Adipocyte (in vitro differentiated cells): ENCODE data around the gene VWA2.

ENCODE experiments used
- DNase-seq: peaks from one replicate; pipeline ENCODE4 v3.0.0-alpha.2; 2015; ENCODE audit warnings: low read depth
- H3K27me3 ChIP-seq: replicated peaks from 2 replicates; pipeline ENCODE4 v1.7.0; 2013; ENCODE audit warnings: mild to moderate bottlenecking, low read length, moderate library complexity; ENCODE audit not compliant: control insufficient read depth, insufficient read depth
- H3K36me3 ChIP-seq: 2 replicates; pipeline ENCODE4 v1.7.0; 2013; ENCODE audit warnings: low read length, mild to moderate bottlenecking, moderate library complexity; ENCODE audit not compliant: control insufficient read depth, insufficient read depth, severe bottlenecking
- H3K4me1 ChIP-seq: 2 replicates; pipeline ENCODE4 v1.7.0; 2013; ENCODE audit warnings: mild to moderate bottlenecking, low read length, moderate library complexity; ENCODE audit not compliant: control insufficient read depth, insufficient read depth
- H3K4me3 ChIP-seq: 2 replicates; pipeline ENCODE4 v1.7.0; 2013; ENCODE audit warnings: mild to moderate bottlenecking, low read length, moderate library complexity
- H3K9ac ChIP-seq: 2 replicates; pipeline ENCODE4 v1.7.0; 2013; ENCODE audit warnings: mild to moderate bottlenecking, low read length, moderate library complexity
- H3K9me3 ChIP-seq: 2 replicates; pipeline ENCODE4 v1.7.0; 2013; ENCODE audit warnings: mild to moderate bottlenecking, low read length, moderate library complexity; ENCODE audit not compliant: control insufficient read depth

Gene VWA2

GRCh38 chr10:114276671-114277070 is 37.6 kb downstream of the VWA2 start:
- no peaks in the 10 kb centered on the region for H3K36me3 ChIP-seq

GRCh38 chr10:114278140-114278883 is 39.3 kb downstream of the VWA2 start:
- H3K4me1 ChIP-seq: no peaks in the 10 kb centered on the region
- H3K27me3 ChIP-seq: peaks cover 54% of the 10 kb centered on the region
- H3K36me3 ChIP-seq: no peaks in the 10 kb centered on the region
- H3K9ac ChIP-seq: no peak overlapping the region
- H3K4me3 ChIP-seq: no peak overlapping the region
- no peaks in the 10 kb centered on the region for H3K9me3 ChIP-seq
- no peak for DNase-seq

More at GRCh38 chr10:114276671-114277070, 37.6 kb downstream of the VWA2 start:
- Histone ChIP-seq H3K4me1 (peaks cover 6% of the 10 kb centered on the region), H3K9ac (no peak overlapping the region), H3K9me3 (no peaks in the 10 kb centered on the region), H3K27me3 (peaks cover 42% of the 10 kb centered on the region), H3K4me3 (no peak overlapping the region)
- DNase-seq: no peak

DNA sequence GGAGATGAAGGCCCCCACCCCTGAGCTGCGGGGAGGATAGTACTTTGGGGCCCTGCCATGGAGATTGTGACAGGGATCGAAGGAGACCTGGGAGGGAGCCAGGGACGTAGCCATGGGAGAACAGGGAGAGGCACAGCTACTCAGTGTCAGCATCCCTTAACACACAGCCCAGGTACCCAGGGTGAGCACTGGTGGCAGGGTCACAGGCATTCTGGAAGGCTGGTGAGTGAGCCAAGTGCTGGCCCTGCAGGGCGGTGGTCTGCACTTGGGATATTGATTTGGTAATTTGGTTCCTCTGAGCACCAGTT is 39.8 kb downstream of the VWA2 start:
- no peaks in the 10 kb centered on the region for H3K4me1 ChIP-seq
- peaks cover 55% of the 10 kb centered on the region for H3K27me3 ChIP-seq
- H3K9me3 ChIP-seq: no peaks in the 10 kb centered on the region
- no peak overlapping the region for H3K9ac ChIP-seq
- no peaks in the 10 kb centered on the region for H3K36me3 ChIP-seq
- DNase-seq: no peak
- no peak overlapping the region for H3K4me3 ChIP-seq

DNA sequence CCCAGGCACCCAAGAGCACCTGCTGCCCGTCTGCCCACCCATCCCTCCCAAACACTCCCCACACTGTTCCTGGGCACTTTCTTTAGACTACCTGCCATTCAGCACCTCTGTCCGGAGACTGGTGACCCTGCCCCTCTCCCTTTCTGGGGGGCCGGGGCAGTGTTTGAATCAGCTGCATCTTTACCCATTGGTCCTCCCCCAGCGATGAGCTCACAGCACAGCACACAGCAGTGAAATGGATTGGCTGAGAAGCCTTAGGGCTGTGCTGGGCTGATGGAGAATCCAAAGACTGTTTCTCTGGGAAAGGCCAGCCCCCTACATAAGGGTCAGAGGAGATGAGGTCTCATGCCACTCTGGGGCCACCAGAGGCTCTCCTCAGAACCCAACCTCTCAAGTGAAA is 40.2 kb downstream of the VWA2 start:
- no peak overlapping the region for H3K4me3 ChIP-seq
- no peak for DNase-seq
- H3K27me3 ChIP-seq: peaks cover 55% of the 10 kb centered on the region
- H3K9me3 ChIP-seq: no peaks in the 10 kb centered on the region
- no peak overlapping the region for H3K9ac ChIP-seq
- no peaks in the 10 kb centered on the region for H3K4me1 ChIP-seq
- H3K36me3 ChIP-seq: no peaks in the 10 kb centered on the region

DNA sequence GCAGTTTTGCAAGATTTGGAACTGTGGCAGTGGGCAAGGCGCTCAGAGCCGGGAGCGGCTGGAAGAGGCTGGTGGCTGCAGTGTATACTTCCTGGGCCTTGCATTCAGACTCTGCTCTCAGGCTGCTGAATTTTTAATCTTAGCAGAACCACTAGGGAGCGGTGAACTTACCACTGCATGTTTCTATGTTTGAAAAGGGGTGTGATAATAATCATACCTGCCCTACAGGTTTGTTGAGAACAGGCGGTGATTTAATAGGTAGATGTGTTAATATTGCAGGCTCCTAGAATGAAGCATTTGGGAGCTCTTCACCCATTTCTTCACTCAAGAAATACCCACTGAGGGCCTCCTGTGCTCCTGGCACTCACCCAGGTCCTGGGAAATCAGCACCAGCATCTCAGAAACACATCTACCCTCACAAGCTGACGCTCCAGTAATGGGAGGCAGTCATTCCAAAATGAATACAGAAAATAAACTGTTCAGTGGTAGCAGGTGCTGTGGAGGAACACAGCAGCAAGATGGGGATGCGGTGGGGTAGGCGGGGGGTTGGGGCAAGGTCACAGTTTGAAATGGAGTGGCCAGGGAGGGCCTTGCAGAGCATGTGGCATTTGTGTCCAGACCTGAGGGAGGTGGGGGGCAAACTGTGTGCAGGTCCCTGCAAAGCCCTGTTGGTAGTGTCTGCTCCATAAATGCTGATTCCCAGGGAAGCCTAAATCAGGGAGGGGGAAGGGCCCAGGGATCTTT is 41.0 kb downstream of the VWA2 start:
- Histone ChIP-seq H3K9ac (no peak overlapping the region), H3K4me1 (no peaks in the 10 kb centered on the region), H3K9me3 (no peaks in the 10 kb centered on the region), H3K27me3 (peaks cover 58% of the 10 kb centered on the region), H3K36me3 (no peaks in the 10 kb centered on the region), H3K4me3 (no peak overlapping the region)
- DNase-seq: no peak

- Histone ChIP-seq H3K9me3 (no peaks in the 10 kb centered on the region), H3K9ac (no peak overlapping the region), H3K27me3 (peaks cover 59% of the 10 kb centered on the region), H3K36me3 (no peaks in the 10 kb centered on the region), H3K4me3 (no peak overlapping the region), H3K4me1 (no peaks in the 10 kb centered on the region)
- DNase-seq: no peak
Measured at GRCh38 chr10:114281006-114281405, 42.0 kb downstream of the VWA2 start.

GRCh38 chr10:114281461-114281860 is 42.4 kb downstream of the VWA2 start:
- H3K4me1 ChIP-seq: no peaks in the 10 kb centered on the region
- H3K9me3 ChIP-seq: no peaks in the 10 kb centered on the region
- no peak for DNase-seq
- H3K36me3 ChIP-seq: no peaks in the 10 kb centered on the region
- no peak overlapping the region for H3K9ac ChIP-seq
- H3K27me3 ChIP-seq: peaks cover 61% of the 10 kb centered on the region
- H3K4me3 ChIP-seq: no peak overlapping the region

- Histone ChIP-seq H3K4me3 (no peak overlapping the region), H3K4me1 (no peaks in the 10 kb centered on the region), H3K9me3 (no peaks in the 10 kb centered on the region), H3K36me3 (no peaks in the 10 kb centered on the region), H3K27me3 (peaks cover 64% of the 10 kb centered on the region), H3K9ac (no peak overlapping the region)
- DNase-seq: no peak
Measured at GRCh38 chr10:114282526-114282925, 43.5 kb downstream of the VWA2 start.

DNA sequence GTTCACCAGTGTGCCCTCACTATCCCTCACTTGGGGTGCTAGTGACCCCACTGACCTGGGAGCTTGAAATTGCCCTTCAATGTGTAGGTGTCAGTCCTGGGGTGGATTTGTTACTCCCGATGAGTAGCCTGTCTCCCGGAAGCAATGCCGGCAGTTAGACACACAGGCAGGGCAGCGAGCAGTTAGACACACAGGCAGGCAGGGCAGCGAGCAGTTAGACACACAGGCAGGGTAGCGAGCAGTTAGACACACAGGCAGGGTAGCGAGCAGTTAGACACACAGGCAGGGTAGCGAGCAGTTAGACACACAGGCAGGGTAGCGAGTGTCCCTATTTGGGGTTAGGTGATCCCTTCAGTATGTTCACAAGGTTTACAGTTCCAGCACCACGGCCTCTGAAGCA is 44.0 kb downstream of the VWA2 start:
- H3K36me3 ChIP-seq: no peaks in the 10 kb centered on the region
- no peak overlapping the region for H3K9ac ChIP-seq
- DNase-seq: no peak
- H3K27me3 ChIP-seq: peaks cover 58% of the 10 kb centered on the region
- H3K9me3 ChIP-seq: no peaks in the 10 kb centered on the region
- no peaks in the 10 kb centered on the region for H3K4me1 ChIP-seq
- no peak overlapping the region for H3K4me3 ChIP-seq

DNA sequence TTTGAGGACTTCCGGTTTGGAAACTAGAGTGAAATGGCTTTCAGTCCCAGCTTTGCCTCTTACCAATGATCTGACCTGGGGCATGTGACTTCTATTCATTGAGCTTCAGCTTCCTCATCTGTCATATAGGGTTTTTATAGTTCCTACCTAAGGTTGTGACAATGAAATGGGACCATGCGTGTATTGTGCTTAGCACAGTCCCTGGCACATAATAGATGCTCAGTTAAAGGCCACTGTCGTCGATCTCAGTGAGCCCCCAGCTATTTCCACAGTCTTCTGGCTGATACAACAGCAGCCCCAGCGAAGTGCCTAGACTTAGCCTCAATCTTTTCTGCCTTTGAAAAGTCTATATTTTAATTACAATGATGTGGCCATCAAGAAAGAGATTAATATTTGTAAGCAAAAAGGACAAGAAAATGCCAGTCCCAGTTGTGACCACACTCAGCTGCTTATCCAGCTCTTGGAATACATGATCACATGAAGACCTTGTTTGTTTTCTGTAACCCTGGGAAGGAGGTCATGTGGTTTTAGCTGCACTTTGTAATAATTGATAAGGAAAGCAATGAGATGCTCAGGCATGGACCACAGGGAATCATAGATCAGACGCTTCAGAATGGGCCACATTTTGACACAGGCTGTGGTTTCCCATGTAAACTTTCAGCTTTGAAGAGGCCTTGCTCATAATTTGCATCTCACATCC is 44.6 kb downstream of the VWA2 start:
- H3K4me1 ChIP-seq: no peaks in the 10 kb centered on the region
- H3K36me3 ChIP-seq: no peaks in the 10 kb centered on the region
- no peaks in the 10 kb centered on the region for H3K9me3 ChIP-seq
- H3K27me3 ChIP-seq: peaks cover 56% of the 10 kb centered on the region
- no peak overlapping the region for H3K4me3 ChIP-seq
- no peak overlapping the region for H3K9ac ChIP-seq
- DNase-seq: no peak

GRCh38 chr10:114284346-114285071 is 45.5 kb downstream of the VWA2 start:
- no peaks in the 10 kb centered on the region for H3K9me3 ChIP-seq
- no peaks in the 10 kb centered on the region for H3K4me1 ChIP-seq
- H3K36me3 ChIP-seq: no peaks in the 10 kb centered on the region
- H3K4me3 ChIP-seq: no peak overlapping the region
- no peak for DNase-seq
- peaks cover 48% of the 10 kb centered on the region for H3K27me3 ChIP-seq
- no peak overlapping the region for H3K9ac ChIP-seq
